GM15510 (cell line): Measurements from ENCODE around the gene USP7.

Experiments used
- POLR2A ChIP-seq: IDR thresholded peaks from 3 replicates; pipeline ENCODE4 v1.6.1; 2011; ENCODE audit warnings: borderline replicate concordance; ENCODE audit not compliant: insufficient read length; ENCODE audit errors: extremely low read depth

USP7 gene

DNA sequence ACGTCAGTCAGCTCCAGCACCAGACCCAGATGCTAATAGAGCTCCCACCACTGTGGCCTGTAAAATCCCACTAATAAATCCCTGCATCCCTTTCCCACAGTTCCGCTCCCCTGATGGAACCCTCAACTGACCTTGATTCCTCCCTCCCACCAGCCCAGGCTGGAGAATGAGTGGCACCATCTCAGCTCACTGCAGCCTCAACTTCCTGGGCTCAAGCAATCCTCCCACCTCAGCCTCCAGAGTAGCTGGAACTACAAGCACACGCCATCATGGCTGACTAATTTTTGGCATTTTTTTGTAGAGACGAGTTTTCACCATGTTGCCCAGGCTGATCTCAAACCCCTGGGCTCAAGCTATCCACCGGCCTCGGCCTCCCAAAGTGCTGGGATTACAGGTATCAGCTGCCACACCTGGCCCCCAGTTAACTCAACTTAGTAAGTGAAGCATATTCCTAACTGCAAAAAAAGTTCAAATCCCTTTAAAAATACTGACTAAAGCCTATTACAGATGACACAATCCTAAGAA is 15.6 kb downstream of the USP7 start:
- no peak for TF ChIP-seq POLR2A

DNA sequence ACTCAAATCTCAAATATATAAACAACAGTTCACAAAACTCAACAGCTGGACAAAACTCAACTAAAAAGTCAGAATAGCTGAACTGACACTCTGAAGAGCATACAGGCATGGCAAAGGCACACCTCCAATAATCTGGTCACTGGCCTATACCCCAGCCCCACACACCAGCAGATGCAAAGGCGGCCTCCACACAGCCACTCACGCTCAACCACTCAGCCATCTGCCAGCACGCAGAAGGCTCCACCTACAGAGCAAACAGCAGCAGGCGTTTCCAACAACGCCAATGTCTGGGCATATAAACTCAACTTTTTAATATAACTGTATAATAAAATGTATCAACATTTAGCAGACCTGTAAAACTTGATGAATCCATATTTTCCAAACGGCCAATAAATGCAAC is 17.2 kb downstream of the USP7 start:
- no peak for TF ChIP-seq POLR2A

DNA sequence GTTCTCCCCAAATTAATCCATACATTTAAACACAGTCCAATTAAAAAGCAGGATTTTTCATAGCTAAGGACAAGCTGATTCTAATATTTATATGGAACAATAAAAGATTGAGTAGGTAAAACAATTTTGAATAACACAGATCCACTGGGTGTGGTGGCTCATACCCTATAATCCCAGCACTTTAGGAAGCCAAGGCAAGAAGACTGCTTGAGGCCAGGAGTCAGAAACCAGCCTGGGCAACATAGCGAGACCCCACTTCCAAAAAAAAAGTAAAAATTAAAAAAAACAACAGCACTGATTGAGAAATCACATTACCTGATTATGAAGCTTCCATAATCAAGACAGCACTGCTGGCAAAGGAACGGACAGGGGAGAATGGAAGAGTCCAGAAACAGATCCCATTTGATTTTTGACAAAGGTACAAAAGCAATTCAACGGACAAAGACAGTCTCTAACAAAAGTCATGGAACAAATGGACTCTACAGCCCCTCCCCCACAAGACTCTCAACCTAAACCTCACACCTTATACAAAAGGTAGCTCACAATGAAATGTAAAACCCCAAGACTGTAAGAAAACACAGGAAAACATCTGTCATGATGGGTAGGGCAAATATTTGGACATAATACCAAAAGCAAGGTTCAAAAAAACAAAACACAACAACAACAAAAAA is 17.9 kb downstream of the USP7 start:
- TF ChIP-seq POLR2A: no peak

DNA sequence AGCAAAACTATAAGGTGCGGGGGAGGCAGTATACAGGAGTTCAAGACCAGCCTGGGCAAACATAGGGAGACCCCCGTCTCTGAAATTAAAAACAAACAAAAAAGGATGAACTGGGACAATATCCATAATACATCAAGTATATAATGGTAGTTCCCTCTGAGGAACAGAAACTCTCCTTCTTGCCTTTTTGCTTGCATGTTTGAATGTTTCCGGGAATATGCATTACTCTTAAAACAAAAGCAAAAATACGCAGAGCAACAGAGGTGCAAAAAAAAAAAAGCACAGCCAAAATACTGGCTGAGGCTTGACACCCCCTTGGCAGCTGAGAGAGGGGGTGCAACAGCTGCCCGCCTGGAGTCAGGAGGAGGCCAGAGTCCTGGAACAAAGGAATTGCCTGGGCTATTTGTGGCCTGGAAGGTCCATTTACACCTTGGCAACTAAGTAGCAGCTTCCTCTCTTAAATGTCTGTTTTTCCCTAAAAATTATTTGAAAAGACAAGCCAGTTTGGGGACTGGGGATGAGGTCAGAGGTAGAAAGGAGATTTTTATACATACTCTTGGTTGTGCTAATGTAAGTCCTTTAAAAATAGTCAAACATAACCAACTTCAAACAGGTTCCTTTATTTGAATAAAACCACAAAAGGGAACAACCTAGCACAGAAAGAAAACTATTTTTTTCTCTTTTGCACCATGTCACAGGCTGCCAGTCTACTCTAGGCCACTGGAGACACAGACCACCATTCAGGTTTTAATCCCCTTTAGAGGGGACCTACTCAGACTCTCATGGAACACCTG is 19.5 kb downstream of the USP7 start:
- TF ChIP-seq POLR2A: no peak

DNA sequence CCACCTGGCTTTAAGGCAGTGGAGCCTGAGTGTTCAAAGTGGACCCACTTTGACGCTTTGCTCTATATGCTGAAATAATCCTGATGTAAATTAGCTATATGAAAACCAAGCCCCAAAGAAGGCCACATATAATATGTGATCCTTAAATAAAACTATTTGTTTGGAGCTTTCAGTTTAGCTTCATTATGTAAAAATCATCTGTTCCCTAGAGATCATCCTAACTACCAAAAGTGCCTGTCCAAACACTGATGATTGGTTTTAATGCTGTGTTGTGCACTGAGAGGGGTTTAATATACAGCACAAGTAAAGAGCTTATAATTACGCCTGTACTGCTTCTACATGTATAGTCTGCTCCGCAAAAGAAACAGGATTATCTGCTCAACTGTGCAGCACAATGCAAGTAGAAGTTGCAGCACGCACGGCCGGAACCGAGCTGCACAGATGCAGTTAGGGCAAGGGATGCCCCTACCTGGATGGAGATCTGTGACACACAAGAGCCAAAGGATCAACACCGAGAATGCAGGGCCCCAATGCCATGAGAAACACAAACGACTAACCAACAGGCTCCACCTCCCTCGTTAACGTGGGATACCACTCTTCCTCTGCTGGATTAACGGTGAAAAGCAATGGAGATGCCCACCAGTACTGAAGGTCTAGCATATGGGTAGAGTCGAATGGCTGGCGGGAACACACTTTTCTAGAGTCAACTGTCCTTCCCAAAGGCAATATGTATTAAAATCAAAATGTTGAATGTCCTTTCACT is 20.5 kb downstream of the USP7 start:
- TF ChIP-seq POLR2A: no peak

DNA sequence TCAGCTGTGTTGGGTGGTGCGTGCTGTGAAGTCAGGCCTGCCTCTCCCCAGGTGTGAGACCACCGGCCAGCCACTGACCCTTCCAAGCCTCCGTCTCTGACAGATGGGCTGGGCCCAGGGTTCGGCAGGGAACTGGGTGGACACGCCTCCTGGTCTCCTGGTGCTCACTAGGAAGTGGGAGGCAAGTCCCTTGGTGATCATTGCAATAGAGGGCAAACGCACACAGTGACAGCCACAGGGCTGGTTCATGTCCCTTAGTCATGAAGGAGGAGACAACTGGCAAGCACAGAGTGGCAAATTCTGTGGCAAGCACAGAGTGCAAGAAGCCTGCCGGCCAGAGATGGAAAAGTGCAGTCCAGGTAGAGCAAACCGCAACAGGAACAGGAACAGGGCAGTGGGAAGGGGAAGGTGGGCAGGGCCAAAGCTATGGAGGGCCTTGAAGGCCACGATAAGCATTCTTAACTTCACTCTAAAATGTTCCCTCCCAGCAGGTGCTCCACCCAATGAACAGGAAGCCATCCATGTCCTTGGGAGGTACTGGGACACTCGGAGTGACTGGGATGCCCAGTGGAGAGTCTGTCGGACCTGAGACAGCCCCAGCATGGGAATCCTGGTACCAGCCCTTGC is 21.9 kb downstream of the USP7 start:
- TF ChIP-seq POLR2A: no peak

DNA sequence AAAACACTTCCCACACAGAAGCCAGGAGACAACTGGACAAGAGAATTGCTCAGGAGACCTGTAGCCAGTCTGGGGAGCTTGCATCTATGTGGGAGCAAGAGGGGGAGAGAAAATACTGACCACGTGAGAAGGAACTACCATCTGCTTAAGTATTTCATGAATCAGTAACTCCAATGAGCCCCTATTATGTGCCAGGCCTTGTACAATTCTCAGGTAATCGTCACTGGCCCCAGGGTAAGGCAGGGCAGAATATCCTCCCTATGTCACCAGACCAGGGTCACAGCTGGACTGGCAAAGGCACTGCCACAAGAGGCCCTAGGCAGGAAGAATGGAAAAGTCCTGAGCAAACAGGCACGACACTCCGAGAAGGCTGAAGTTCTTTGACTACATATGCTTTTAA is 25.9 kb downstream of the USP7 start:
- TF ChIP-seq POLR2A: no peak

DNA sequence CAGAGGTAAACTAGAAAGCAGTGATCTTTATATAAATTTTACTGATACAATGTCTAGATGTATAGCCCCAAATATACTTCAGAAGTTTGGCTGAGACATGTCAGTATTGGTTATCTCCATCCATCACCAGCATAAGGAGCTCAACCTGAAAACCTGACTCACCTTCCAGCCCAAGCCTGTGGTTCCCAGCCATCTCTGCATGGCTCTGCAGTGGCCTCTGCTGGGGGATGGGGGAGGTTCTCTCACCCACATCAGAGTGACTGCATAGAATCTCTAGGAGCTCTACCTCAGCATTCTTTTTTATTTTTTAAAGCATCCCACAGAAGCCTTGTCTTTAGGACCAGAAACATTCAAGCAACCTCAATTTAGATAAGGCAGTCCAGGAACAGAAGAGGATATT is 27.3 kb downstream of the USP7 start:
- TF ChIP-seq POLR2A: no peak

DNA sequence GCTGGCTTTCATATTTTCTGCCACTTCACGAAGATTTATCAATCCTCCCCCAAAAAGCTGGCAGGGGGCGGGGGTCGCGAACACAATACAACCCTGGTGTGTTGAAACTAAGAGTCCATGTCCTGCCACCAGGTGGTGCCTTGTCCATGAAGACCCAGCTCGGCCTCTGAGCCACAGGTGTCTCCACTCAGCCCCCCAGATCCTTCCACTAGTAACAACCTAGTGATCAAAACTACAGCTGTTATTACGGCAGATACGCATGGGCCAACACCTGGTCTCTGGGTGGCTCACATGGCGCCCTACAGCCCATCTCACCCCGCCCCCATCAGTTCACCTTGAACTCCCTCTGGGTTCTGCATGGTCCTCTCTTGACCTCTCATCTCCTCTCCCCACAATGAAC is 27.7 kb downstream of the USP7 start:
- TF ChIP-seq POLR2A: no peak

DNA sequence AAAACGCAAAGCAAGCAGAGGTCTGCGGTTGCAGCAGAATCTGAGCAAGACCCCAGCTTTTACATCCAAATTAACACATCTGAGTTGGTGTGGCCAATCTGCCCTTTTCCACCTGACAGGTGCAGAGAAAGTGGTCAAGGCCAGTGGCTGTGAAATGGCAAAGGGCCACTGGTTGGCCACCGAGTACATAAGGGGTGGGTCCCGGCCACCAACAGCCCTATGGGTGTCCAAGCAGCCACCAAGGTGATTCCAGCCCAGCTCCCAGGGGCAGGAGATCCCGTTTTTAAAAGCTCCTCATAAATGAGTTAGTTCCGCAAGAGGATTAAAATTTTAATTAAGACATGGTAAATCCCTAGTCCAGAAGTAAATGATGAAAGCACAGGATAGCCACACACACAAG is 29.1 kb downstream of the USP7 start:
- TF ChIP-seq POLR2A: no peak

DNA sequence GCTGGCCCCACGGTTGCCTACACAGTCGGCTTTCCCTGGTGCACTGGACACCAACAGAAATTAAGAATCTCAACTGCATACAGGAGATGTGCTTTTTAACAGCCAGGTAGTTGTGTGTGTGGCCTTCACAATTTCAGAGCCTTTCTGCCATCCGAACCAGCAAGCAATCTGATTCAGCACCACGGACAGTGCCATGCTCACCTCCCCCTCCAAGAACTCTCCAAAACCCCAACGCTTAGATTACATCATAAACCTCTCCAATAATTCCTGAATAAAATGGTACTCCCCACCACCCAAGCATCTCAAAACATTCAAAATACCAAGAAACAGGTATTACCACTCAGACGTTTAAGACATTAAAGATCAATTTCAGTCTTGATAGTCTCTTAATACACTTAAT is 31.8 kb downstream of the USP7 start:
- no peak for TF ChIP-seq POLR2A

DNA sequence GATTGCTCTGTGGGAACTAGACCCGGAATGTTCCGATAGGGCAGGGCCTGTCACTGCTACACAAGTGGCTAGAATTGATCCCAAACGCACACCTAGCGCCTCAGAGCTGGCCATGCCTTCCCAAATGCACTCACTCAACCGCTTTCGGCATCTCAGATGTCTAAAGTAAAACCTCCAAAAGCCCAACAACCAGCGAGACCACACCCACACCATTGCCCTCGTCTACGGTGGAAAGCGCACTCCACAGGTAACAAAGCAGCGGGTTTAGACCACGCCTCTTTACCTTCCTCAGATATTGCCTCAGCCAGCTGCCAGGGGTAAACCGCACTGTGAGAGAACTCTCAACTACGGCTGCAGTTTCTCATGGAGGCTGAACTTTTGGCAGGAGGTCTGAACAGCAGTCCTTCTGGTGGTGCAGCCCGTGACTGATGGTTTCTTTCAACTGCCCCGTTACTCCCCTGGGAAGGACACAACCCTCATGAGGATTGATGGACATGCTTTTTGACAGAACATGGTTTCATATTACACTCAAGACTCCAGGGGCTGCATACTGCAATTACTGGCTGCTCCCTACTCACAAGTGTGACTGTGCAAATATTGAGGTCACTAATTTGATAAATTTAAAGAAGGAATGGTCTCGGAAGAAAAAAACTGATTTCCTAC is 34.5 kb downstream of the USP7 start:
- no peak for TF ChIP-seq POLR2A

DNA sequence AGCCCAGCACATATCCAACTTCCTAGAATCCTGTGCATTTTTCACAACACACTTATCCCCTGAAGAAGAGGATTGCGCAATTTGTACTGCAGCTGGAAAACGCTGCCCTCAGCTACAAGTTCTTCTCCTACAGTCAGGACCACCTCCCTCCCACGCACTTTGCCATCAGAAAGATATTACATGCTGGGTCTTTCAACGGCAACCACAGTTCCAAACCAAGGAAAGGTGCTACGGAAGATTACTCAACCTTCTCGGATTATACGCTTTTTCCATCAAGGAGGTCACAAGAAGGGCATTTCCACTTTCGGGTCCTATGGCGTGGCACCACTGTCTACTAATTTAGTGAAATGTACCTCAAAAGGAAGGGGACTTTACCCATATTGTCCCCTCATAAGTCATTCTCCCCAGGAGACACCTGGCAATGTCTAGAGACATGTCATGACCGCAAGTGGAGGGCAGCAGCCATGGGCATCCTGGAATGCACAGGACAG is 35.2 kb downstream of the USP7 start:
- TF ChIP-seq POLR2A: no peak

DNA sequence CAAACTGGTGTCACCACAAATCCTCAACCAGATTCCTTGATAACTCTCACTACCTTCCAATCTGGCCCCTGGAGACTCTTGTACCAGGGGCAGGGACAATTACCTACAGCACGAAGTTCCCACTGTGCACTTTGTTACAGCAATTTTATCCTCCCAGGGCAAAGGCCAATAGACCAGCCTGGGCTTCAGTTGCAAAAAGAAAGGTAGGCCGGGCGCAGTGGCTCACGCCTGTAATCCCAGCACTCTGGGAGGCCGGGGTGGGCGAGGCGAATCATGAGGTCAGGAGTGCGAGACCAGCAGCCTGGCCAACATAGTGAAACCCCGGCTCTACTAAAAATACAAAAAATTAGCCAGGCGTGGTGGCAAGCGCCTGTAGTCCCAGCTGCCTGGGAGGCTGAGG is 36.9 kb downstream of the USP7 start:
- TF ChIP-seq POLR2A: no peak
